CD4-positive, alpha-beta T cell treated with Interleukin-4 for 4 hours (primary cell): ENCODE data around the gene FAM156A.
"Not testable (repeated sequence)": the region's sequence is repeated elsewhere in the genome, so short reads cannot be mapped to it uniquely, and the experiment has no call there.

Experiments
- DNase-seq: peaks from one replicate; pipeline ENCODE4 v3.0.0-alpha.2; 2020

FAM156A gene, protein sequence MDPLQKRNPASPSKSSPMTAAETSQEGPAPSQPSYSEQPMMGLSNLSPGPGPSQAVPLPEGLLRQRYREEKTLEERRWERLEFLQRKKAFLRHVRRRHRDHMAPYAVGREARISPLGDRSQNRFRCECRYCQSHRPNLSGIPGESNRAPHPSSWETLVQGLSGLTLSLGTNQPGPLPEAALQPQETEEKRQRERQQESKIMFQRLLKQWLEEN

DNA sequence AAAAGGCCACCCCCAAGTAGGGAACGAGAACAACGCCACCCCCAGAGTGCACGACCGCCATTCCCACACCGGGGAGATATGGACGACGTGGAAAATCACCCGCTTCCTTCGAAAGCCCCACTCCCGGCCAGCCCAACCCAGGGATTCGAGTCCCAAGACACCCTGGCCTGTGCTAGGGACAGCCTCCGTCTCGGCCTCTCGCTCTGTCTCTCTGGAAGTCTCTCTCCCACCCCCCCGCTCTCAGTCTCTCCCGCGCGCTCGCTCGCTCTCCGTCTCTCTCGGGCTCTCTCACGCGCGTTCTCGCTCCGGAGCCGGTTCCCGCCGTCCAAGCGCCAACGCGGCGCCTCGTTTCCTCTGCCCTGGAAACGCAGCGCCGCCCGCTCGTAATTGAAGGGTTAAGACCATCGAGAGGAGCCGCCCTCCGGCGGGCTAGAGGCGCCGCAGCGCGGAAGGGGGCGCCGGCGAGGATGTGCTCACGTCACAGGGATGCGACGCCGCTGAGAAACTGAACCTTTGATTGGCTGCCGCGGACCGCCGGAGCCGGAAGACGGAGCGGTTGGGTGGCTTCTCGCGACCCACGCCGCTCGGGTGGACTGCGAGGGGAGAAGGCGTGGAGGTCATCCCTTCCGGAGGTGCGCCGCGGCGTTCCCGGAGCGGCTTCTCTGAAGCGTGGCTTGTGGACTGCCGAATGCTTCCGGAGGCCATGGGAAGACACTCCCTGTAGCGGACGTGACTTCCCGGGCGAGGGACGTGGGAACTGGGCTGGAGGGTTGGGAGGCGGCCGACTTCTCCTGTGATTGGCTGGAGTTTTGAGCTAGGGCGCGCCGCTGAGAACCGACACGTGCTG is at the start of gene FAM156A:
FAM156A (minus strand) TSS at position 406 of the 847 bp plus-strand sequence. CDS start 9,930 bp downstream, outside the sequence.
- not testable (repeated sequence) for DNase-seq

DNA sequence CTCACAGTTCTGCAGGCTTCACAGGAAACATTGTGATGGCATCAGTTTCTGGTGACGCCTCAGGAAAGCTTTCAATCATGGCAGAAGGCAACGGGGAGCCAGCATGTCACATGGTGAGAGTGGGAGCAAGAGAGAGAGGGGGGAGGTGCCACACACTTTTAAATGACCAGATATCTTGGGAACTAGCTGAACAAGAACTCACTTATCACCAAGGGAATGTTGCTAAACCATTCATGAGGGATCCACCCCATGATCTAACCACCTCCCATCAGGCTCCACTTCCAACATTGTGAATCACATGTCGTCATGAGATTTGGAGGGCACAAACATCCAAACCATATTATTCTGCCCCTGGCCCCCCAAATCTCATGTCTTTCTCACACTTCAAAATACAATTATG is 47.0 kb upstream of the FAM156A start:
- no peak for DNase-seq

DNA sequence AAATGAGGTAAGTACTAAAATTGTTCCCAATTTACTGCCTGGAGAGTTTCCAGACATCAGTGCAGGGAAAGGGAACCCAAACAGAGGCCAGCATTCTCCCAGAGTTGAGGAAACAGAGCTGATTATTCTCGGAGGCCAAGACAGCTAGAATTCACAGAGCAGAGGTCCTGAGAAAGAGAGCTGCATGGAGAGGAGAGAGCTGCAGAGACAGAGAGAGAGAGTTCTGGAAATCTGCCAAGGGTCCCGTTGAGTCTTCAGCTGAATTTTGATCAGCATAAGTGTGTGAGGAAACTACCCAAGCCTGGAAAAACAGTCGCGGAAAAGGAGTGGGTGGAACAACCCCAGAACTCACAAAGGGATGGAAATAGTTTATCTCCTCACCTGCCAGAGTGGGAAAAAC is 46.5 kb upstream of the FAM156A start:
- DNase-seq, result no peak

DNA sequence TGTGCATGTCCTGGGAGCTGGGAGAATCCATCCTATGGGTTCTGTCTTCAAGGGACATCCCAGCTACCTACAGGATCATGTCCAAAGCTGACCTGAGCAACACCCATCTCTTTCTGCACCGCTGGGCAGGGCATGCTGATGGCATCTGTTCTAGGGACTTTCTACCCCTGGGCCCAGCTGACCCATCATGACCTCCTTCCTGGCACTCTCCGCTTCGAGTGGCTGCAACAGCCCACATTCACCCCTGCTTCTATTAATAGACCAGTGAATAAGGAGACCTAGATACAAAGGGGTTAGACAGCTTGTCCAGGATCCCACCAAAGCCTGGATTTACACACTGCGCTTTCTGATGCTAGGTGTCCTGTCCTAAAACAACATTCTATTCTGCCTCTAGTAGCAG is 45.7 kb upstream of the FAM156A start:
- DNase-seq, result no peak

DNA sequence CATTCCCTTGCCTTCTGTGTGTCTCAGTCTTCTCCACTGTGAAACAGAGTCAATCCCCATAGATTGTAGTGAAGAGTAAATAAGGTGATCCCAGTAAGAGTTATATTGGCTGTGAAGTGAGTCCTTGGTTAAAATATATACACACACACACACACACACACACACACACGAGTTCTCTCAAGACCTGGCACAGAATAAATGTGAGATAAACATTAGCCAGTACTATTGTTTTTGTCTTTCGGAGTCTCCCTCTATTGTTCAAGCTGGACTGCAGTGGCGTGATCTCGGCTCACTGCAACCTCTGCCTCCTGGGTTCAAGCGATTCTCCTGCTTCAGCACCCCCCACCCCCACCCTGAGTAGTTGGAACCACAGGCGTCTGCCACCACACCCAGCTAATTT is 44.8 kb upstream of the FAM156A start:
- DNase-seq, result no peak

DNA sequence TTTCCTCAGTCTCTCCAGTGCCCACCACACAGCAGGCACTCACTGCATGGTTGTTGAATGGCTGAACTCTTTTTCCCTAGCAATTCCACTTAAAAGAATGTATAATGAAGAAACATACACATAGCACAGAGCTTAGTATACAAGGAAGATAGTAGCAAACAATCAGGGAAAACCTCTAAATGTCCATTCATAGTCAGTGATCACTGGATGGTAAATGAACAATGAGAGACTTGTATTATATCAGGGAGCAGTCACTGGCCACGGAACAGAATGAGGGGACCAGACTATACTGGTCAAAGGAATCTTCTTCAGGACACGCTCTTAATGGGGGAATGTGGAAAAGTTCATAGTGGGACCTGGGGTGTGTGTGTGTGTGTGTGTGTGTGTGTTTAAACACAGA is 43.6 kb upstream of the FAM156A start:
- no peak for DNase-seq

DNA sequence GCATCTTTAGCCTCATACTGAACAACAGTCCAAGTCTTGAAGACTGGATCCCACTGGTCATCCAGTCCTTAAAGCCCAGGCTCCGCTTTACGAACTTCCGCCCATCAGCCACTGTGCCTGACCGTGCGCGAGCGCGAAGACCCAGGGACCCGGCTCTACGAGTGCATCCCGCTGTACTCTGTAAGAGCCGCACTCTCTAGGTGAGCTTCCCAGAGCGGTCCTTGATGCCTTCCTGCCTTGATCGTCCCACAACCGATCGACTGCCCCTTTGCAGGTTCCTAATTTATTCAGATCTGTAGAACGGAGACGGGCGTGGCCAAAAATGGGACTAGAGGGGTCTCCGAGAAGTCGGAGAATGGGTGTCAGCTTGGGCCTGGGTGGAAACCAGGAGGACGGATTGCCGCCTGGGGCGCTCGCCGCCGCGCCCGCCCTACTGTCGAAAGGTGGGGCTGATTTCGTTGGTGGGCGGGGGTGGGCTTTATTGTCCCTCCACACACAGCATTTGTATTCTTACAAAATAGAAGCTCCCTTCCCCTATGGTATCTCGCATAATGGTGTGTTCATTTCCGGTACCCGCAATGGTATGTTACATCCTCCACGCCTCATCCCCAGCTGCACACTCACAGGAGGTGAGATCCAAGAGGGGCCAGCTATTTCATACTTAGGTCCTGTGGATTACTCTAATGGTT is 42.3 kb upstream of the FAM156A start:
- no peak for DNase-seq

DNA sequence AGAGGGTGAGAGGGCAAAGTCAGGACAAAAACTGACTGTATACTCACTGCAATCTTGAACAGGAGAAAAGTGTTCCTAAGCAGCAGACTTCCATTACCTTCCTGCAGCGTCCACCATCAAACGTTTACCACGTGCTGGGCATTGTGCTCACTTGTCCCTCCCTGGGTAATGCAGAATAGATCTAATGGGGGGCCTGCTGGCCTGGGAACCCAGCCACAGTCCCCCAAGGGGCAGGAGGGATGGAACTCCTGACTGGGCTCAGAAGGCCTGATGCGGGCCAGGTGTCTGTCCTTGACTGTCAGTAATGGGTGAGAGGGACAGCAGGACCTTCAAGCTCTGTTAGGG is 37.6 kb upstream of the FAM156A start:
- DNase-seq, result no peak

DNA sequence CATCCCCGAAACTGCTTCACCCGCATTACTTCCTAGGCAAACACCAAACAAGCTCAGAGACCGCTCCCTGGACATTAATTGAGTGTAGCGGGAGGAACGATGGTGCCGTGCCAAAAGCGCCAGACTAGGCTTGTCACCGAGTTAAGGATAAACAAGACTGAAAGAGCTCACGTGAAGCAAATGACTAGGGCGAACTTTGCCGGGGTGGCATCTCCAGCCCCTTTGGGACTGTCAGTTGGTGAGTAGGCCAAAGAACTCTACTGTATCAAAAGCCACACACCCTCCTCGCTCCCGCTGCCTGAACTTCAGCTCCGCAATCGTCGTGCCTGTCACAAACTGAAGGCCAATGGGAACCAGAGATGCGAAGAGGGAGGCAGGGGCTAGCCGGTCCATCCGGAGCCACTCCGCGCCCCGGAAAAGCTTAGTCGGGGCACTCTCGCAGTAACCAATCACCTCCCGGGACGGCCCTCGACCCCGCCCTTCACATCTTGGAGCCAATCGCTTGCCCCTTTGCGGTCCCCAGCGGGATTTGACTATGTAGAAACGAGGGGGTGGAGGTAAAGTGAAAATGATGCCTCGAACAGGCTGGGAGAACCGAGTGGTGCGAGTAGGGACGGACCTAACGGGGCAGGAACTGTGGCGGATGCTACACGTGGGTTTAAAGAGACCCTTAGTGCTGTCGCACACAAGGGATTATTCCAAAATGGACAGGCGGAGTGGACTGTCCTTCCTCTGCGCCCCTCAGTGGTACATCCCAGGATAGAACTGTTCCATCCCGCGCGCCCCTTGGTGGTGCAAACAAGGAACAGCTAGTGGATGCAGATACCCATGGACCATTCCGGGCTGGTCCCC is 37.0 kb upstream of the FAM156A start:
- peak; percentile 95 for DNase-seq

DNA sequence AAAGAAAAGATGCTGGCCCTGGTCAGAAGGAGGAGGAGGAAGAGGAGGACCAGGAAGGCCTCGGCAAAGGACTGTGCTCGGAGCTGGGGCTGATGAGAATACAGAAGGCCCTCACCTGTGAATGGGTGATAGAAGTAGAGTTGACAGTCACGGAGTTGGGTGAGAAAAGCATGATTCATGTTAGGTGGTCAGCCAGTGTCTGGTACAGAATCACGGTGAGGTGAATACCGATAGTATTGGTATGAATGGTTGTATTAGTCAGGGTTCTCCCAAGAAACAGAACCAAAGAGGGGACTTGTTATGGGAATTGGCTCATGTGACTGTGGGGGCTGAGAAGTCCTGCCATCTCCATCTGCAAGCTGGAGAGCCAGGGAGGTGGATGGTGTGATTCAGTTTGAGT is 32.5 kb upstream of the FAM156A start:
- DNase-seq, result no peak

DNA sequence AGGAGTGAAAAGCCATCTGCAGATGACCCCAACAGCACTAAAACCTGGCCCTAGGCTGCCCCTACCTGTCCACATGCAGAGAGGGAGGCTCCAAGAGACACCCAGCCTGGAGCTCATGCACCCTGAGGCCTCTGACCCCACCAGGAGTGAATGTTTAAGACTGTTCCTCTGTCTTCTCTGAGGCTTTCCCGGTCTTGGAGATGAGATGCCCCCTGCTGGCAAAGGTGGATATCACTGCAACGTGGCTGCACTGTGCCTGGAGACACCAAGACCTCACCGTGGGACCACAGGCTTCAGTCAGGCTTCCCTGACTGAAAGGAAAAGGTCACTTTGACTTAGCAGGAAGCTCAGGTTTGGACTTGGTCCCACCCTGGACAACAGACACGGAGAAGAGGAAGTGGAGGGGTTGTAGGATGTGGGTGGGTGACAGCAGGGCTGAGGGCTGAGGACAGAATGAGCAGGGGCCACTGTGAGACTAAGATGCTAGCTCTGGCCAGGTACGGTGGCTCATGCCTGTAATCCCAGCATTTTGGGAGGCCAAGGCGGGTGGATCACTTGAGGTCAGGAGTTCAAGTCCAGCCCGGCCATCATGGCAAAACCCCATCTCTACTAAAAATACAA is 31.8 kb upstream of the FAM156A start:
- peak; percentile 47 for DNase-seq

DNA sequence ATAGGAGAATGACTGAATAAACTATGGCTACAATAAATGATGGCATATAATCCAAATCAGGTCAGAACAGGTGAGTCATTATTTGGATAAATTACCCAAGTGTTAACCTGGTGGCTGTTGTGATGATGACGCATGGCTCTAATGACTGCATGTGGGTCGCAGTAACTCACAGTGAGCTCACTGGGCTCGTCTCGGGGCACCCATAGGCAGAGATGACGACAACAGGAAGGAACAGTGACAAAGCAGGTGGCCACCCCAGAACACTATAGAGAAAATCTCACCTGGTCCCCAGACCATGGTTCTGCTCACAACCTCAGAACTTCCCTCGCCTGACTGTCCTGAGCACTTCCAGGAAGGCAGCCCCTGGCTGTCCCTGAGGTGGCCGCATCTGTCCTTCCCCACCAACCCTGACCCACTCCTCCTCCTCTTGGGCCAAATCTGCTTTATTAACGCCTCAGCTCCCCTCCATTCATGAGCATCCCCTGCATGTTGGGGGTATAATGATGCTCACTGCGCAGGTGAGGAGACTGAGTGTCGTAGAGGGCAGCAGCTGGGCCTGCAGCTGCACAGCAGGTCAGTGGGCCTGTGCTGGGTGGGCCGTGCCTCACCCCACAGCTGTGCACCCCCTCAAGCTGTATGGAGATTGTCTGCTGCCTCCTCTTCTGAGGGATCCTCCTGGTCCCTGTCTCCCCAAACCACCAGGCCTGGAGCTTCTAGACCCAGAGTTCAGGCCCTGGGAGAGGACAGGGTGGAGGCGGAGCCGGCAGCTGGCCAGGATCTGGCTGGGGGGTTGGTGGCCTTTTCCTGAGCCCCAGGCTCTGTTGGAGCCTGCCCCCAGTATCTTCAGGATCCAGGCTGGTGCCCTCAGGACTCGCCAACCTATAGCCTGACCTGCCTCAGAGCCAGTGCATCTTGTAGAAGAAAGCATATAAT is 30.9 kb upstream of the FAM156A start:
- peak; percentile 6 for DNase-seq

DNA sequence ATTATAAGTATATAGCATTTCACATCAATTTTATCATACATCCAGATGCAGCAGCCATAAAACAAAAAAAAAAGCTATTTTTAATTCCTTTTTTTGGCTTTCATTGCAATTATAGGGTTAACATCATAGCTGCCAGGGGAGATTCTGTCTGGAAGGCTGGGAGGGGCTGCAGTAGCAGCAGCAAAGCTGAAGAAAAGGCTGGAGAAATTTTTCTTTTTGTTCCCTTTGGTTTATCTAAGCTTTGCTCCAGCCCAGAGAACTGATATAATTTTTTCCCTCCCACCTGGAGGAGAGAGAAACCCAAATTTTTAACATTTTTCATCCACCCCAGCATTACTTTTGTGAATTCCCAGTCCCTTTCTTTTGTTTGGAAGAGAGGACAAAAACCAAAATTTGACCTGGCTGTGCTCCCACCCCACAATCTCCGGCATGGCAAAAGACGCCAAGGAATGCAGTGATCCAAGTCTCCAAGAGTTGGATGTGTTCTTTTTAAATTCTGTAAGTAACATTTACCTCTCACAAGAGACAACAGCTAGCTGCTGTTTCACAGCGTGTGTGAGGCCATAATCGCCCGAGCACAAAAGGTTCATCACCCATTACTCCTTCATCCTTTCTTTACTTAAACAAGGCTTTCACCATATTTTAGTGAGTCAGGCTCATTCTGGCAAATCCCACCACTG is 25.1 kb upstream of the FAM156A start:
- no peak for DNase-seq

DNA sequence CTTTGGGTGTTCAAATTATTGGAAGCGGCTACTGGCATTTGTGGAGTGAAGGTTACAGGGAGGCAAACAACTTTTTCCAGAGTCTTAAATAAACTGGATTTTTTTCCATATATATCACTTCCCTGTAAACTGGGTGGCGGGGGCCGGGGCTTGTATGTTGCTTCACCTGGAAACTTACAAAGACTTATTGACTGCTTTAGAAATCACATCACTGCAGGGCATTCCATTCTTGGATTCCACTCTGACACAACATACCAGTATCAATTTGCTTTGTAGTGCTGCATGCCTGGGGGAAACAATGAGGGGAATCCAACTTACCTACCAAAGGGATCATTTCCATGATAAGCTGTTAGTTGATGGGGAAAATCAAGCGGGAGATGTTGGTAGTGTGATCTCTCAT is 21.7 kb upstream of the FAM156A start:
- DNase-seq, result no peak

DNA sequence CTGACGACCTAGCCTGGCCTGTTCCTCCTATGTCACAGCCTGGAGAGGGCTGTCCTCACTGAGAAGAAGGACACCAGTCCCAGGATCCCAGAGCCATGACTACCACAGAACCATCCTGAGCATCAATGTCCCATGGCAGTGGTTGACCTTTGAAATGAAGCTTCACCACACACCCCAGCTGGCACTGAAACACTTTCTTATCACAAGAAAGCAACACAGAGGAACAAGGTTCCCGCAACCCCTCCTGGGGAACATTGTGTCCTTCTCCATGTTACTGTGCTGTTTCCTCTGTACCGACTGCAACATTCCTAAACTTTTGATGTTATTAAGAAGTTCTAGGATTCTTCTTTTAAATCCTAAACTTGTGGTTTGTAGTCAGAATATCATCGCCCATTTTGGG is 21.2 kb upstream of the FAM156A start:
- DNase-seq, result no peak

DNA sequence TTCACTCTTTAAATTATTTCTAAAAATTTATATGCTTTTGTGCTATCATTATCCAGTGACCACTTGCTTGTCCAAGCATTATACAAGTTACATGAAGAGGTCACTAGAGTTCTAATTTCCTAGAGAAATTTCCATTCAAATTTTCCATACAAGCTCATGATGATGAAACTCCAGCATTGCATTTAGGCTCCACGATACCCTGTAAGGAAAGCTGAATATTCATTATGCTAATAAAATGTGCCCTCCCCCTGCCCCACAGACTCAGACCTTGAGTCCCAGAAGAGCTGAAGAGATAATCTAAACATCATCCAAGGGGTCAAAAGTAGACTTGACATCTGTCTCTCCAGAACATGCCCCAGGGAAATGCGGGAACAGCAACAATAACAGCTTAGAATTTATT is 19.6 kb upstream of the FAM156A start:
- no peak for DNase-seq

DNA sequence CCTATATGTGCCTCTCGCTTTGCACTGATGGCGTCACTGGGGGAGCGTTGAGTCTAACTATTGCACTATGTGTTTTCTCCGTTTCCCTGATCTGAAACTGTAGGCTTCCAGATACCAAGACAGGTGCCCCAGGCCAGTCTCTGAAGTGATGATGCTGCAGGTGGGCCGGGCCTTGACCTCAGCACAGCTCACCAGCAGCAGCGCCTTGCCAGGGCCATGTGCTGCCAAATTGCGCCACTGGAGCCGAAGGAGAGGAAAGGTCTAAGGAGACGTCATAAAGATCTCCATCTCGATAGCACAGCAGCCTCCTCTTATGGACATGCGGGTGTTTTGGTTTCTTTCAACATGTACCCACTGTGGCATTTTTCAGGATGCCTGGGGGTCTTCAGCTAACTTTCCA is 17.3 kb upstream of the FAM156A start:
- not testable (repeated sequence) for DNase-seq

DNA sequence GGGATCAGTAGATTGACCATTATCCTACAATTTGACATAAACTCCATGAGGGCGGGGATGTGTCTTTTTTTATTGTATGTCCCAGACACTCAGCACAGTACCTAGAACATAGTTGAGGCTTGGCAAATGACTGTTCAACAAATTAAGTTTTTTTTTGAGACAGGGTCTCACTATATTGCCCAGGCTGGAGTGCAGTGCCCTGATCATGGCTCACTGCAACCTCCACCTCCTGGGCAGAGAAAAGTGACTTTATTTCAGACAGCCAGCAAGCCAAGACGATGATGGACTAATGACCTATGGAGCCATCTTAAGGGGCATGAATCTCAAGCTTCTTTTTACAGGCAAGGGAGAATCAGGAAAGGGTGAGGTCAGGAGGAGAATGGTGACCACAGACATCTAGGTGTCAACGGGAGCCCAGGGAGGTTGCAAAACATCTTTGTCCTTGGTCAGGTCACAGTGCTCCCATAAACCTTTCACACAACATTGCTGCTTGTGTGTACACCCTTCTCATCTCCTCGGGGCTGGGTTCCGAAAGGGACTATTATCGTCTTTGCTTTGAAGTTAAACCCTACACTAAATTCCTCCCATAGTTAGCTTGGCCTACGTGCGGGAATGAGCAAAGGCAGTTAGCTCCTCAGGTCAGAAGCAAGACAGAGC is 16.1 kb upstream of the FAM156A start:
- not testable (repeated sequence) for DNase-seq

DNA sequence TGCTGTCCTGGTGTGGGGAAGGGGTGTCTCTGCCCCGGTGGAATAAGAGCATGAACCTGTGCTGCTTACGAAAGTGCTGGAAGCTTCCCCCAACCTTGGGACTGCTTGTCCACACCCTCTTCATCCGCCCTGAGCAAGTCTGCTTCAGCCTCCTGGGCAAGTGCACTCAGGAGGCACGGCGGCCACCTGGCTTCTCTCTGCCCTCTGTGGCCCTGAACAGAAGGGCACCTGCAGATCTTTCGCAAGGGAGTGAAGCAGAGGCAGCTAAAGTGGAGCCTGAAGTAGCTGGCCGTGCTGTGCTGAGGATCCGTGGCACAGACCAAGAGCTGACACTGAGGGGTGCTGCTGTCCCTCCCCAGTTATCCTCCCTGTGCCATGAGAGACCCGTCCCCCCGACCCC is 9.6 kb upstream of the FAM156A start:
- not testable (repeated sequence) for DNase-seq
